Central memory CD8-positive, alpha-beta T cell (primary cell): ENCODE data around the gene NPY1R.

ENCODE experiments used
- ATAC-seq: fragments of 150-1000 bp; cut with Tn5 transposase; replicated peaks from 2 replicates; pipeline ENCODE4 v1.10.0; 2022; ENCODE audit warnings: mild to moderate bottlenecking, moderate FRiP score, moderate number of reproducible peaks; ENCODE audit not compliant: poor library complexity, severe bottlenecking; ENCODE audit errors: extremely low read depth
- DNase-seq, 2 donors: peaks; one replicate each; pipeline ENCODE4 v3.0.0; 2021; ENCODE audit warnings: low spot score in 2 of 2
- H3K27ac Mint-ChIP-seq: one replicate; pipeline ENCODE4 v1.8.0; 2022; ENCODE audit warnings: low read depth, mild to moderate bottlenecking, moderate library complexity, mixed read lengths
- H3K27me3 Mint-ChIP-seq: one replicate; pipeline ENCODE4 v1.8.0; 2022; ENCODE audit warnings: mixed read lengths
- H3K36me3 Mint-ChIP-seq: one replicate; pipeline ENCODE4 v1.8.0; 2022; ENCODE audit warnings: mild to moderate bottlenecking, moderate library complexity, mixed read lengths; ENCODE audit not compliant: insufficient read depth
- H3K4me1 Mint-ChIP-seq: one replicate; pipeline ENCODE4 v1.8.0; 2022; ENCODE audit warnings: mixed read lengths
- H3K4me3 Mint-ChIP-seq: one replicate; pipeline ENCODE4 v1.8.0; 2022; ENCODE audit warnings: mild to moderate bottlenecking, moderate library complexity, mixed read lengths
- H3K9me3 Mint-ChIP-seq: one replicate; pipeline ENCODE4 v1.8.0; 2022; ENCODE audit warnings: mixed read lengths

Gene NPY1R

DNA sequence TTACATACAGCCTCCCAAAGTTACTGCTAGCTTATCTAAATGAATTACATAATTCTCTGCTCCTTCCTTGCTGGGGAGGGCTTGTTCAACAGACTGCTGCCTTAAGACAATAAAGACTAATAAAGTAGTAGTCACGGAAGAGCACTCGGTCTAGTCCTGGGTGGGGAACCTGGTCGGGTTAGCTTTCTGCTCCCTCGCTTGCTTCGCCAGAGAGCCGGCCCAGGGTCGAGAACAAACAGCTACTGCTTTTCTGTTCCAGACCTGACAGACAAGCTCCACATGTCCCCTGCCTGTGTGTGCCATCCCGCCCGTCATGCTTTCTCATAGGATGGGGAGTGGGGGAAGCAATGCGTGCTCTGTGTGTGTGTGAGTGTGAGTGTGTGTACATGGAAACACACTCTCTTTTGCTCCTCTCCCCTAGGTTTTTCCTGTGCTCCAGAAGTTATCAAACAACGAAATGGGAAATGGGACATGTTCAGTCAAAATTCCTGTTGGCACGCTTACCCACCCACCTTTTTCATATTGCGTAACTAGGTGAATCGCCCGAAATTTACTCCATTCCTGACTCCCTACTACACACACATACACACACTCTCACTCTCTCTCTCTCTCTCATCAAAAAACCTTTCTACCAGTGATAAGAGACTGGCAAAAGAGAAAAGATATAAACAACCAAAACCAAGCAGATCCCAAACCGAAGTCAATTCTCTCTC lies 1.3 kb downstream of the NPY1R start:
- H3K36me3 Mint-ChIP-seq, result no peaks in the 10 kb centered on the region
- no peak overlapping the region for H3K27ac Mint-ChIP-seq
- ATAC-seq, result no peak
- peaks cover under 1% of the 10 kb centered on the region for H3K9me3 Mint-ChIP-seq
- peaks cover 5% of the 10 kb centered on the region for H3K4me1 Mint-ChIP-seq
- peaks cover 51% of the 10 kb centered on the region for H3K27me3 Mint-ChIP-seq
- DNase-seq, result no peak
- H3K4me3 Mint-ChIP-seq, result no peak overlapping the region

GRCh38 chr4:163317110-163317509 lies 15.3 kb downstream of the NPY1R start:
- Mint-ChIP-seq H3K4me3 (no peak overlapping the region), H3K36me3 (no peaks in the 10 kb centered on the region), H3K9me3 (peaks cover 28% of the 10 kb centered on the region), H3K4me1 (no peaks in the 10 kb centered on the region), H3K27ac (no peak overlapping the region), H3K27me3 (no peaks in the 10 kb centered on the region)
- no peak for DNase-seq
- ATAC-seq, result no peak

- ATAC-seq (no peak), DNase-seq (no peak)
- Mint-ChIP-seq H3K4me1 (no peaks in the 10 kb centered on the region), H3K27me3 (no peaks in the 10 kb centered on the region), H3K9me3 (peaks cover 5% of the 10 kb centered on the region), H3K4me3 (no peak overlapping the region), H3K27ac (no peak overlapping the region), H3K36me3 (no peaks in the 10 kb centered on the region)
Observed at GRCh38 chr4:163309466-163309865, 22.9 kb downstream of the NPY1R start.

GRCh38 chr4:163303069-163303468 lies 29.3 kb downstream of the NPY1R start:
- no peak for ATAC-seq
- Mint-ChIP-seq H3K36me3 (no peaks in the 10 kb centered on the region), H3K9me3 (peaks cover 6% of the 10 kb centered on the region), H3K27me3 (no peaks in the 10 kb centered on the region), H3K4me1 (no peaks in the 10 kb centered on the region), H3K27ac (no peak overlapping the region), H3K4me3 (no peak overlapping the region)
- DNase-seq, result no peak

DNA sequence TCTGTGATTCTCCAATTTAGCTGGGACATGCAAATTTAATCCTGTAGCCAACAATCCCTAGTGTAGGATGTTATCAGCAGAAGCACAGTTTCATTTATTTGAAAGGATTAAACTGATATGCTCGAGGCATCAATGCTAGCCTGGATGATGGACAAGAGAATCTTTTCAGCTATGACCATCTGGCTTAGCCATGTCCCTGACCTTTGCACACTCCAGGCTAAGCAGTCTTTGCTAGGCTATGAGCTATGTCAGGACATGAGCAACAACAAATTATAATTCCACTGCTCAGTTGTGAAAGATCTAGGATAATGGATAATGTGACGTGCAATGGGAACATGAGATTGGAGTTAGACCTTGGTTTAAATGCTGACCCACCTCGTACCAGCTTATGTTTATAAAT lies 32.0 kb downstream of the NPY1R start:
- Mint-ChIP-seq H3K4me3 (no peak overlapping the region), H3K4me1 (no peaks in the 10 kb centered on the region), H3K27ac (no peak overlapping the region), H3K36me3 (no peaks in the 10 kb centered on the region), H3K9me3 (peaks cover 6% of the 10 kb centered on the region), H3K27me3 (no peaks in the 10 kb centered on the region)
- ATAC-seq (no peak), DNase-seq (no peak)

- no peak for DNase-seq
- ATAC-seq, result no peak
- Mint-ChIP-seq H3K4me1 (no peaks in the 10 kb centered on the region), H3K36me3 (no peaks in the 10 kb centered on the region), H3K4me3 (no peak overlapping the region), H3K27ac (no peak overlapping the region), H3K9me3 (peaks cover 6% of the 10 kb centered on the region), H3K27me3 (no peaks in the 10 kb centered on the region)
Observed at GRCh38 chr4:163295138-163295537, 37.3 kb downstream of the NPY1R start.

DNA sequence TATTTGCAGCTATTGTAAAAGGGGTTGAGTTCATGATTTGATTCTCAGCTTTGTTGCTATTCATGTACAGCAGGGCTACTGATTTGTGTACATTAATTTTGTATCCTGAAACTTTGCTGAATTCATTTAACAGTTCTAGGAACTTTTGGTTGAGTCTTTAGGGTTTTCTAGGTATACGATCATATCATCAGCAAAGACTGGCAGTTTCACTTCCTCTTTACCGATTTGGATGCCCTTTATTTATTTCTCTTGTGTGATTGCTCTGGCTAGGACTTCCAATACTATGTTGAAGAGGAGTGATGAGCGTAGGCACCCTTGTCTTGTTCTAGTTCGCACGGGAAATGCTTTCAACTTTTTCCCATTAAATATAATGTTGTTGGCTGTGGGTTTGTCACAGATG lies 48.1 kb downstream of the NPY1R start:
- Mint-ChIP-seq H3K27me3 (peaks cover 24% of the 10 kb centered on the region), H3K4me1 (no peaks in the 10 kb centered on the region), H3K36me3 (no peaks in the 10 kb centered on the region), H3K27ac (no peak overlapping the region), H3K9me3 (peaks cover 8% of the 10 kb centered on the region), H3K4me3 (no peak overlapping the region)
- ATAC-seq (no peak), DNase-seq (no peak)

- Mint-ChIP-seq H3K4me1 (no peaks in the 10 kb centered on the region), H3K27me3 (peaks cover 13% of the 10 kb centered on the region)
Observed at GRCh38 chr4:163280703-163281519, 51.5 kb downstream of the NPY1R start.

DNA sequence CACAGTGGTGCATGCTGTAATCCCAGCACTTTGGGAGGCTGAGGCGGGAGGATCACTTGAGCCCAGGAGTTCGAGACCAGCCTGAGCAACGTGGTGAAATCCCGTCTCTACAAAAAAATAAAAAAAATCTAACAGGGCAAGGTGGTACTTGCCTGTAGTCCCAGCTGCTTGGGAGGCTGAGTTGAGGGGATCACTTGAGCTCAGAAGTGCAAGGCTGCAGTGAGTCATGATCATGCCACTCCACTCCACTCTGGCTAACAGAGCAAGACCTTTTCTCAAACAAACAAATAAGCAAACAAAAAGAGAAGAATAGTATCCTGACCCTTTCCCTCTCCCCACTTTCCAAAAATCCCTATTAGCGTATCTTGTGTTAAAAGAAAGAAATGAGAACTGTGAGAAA lies 52.7 kb downstream of the NPY1R start:
- H3K4me1 Mint-ChIP-seq, result no peaks in the 10 kb centered on the region
- H3K4me3 Mint-ChIP-seq, result no peak overlapping the region
- no peak for DNase-seq
- ATAC-seq, result no peak
- peaks cover 2% of the 10 kb centered on the region for H3K27me3 Mint-ChIP-seq
- H3K36me3 Mint-ChIP-seq, result peaks cover 1% of the 10 kb centered on the region
- H3K27ac Mint-ChIP-seq, result no peak overlapping the region
- H3K9me3 Mint-ChIP-seq, result no peaks in the 10 kb centered on the region

More at GRCh38 chr4:163280703-163281519, 51.5 kb downstream of the NPY1R start:
- no peak for DNase-seq
- Mint-ChIP-seq H3K9me3 (peaks cover 8% of the 10 kb centered on the region), H3K36me3 (peaks cover 1% of the 10 kb centered on the region), H3K4me3 (no peak overlapping the region), H3K27ac (no peak overlapping the region)
- ATAC-seq, result no peak

DNA sequence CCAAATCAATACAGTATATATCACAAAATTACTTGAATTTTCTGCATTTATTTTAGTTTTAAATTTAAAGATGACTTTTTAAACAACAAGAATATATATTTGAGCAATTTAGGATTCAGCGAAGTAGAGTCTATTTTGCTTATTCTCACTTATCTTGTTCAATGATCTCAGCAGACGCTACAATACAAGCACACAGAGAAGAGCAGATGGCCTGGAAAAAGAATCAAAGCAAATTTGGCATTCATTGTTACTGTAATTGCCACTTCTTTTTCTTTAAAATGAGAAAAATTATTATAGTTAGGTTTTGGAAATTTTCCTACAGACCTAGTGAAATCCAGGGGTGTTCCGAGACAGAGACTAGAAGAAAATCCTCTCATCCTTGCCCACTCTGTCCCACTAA lies 57.5 kb downstream of the NPY1R start:
- H3K36me3 Mint-ChIP-seq, result peaks cover 1% of the 10 kb centered on the region
- DNase-seq (no peak), ATAC-seq (no peak)
- H3K9me3 Mint-ChIP-seq, result no peaks in the 10 kb centered on the region
- no peaks in the 10 kb centered on the region for H3K4me1 Mint-ChIP-seq
- no peaks in the 10 kb centered on the region for H3K27me3 Mint-ChIP-seq
- H3K27ac Mint-ChIP-seq, result no peak overlapping the region
- no peak overlapping the region for H3K4me3 Mint-ChIP-seq
